Measurements from ENCODE around the gene RTCA. TPM values are rescaled to one million over a fixed set of nuclear protein-coding genes. Genes with fewer than 3 reads are reported as not detected.
"Not testable (repeated sequence)": the region's sequence is repeated elsewhere in the genome, so short reads cannot be mapped to it uniquely, and the experiment has no call there.

RTCA gene
- total RNA-seq, 1 donor from 2014 or later, result 40.7 TPM

DNA sequence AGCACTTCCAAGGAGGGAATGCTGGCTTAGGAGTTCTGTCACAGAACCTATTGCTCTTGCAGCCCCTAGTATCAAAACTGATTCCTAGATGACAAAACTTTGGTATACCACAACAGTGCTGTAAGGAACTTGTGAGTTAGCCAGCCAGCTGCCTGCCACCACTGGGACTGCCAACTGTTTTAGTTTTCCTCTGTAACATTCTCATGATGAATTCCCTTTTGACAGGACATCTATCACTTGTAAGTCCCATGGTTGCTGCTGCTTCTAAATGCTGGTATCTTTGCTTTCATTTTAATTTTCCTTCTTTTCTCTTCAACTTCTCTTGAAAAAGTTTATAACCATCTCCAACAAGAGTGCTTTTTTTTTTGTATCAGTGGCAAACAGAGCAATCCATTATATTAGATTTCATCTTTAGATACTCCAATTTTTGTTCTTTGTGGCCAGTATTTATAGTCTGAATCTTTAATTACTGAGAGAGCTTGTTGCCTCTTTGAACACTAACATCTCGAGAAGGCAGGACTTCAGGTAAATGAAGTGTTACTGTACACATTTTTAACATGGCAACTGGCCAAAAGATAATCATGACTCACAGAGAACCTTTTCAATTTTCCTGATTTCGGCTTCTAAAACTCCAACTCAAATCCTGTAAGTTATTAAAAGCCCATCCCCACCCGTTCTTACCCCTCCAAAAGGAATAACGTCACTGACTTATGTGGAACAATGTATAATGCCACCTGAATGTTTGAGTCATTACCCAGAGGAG, 36.2 kb upstream of the RTCA start:
- peaks cover 18% of the 10 kb centered on the region for H3K36me3 Mint-ChIP-seq (ENCODE audit: low read depth)
- H3K4me3 Mint-ChIP-seq (ENCODE audit: unreplicated experiment), result no peak overlapping the region
- TF ChIP-seq, protein P1, sequence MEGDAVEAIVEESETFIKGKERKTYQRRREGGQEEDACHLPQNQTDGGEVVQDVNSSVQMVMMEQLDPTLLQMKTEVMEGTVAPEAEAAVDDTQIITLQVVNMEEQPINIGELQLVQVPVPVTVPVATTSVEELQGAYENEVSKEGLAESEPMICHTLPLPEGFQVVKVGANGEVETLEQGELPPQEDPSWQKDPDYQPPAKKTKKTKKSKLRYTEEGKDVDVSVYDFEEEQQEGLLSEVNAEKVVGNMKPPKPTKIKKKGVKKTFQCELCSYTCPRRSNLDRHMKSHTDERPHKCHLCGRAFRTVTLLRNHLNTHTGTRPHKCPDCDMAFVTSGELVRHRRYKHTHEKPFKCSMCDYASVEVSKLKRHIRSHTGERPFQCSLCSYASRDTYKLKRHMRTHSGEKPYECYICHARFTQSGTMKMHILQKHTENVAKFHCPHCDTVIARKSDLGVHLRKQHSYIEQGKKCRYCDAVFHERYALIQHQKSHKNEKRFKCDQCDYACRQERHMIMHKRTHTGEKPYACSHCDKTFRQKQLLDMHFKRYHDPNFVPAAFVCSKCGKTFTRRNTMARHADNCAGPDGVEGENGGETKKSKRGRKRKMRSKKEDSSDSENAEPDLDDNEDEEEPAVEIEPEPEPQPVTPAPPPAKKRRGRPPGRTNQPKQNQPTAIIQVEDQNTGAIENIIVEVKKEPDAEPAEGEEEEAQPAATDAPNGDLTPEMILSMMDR (IDR thresholded peaks at IDR 0.05), result no peak
- DNase-seq (ENCODE audit: low spot score), result no peak
- no peaks in the 10 kb centered on the region for H3K9me3 Mint-ChIP-seq (ENCODE audit: low read depth)
- H3K4me1 Mint-ChIP-seq (ENCODE audit: low read depth), result no peaks in the 10 kb centered on the region
- H3K27ac Mint-ChIP-seq (ENCODE audit: unreplicated experiment), result no peak overlapping the region
- H3K27me3 Mint-ChIP-seq (ENCODE audit: low read depth), result no peaks in the 10 kb centered on the region

DNA sequence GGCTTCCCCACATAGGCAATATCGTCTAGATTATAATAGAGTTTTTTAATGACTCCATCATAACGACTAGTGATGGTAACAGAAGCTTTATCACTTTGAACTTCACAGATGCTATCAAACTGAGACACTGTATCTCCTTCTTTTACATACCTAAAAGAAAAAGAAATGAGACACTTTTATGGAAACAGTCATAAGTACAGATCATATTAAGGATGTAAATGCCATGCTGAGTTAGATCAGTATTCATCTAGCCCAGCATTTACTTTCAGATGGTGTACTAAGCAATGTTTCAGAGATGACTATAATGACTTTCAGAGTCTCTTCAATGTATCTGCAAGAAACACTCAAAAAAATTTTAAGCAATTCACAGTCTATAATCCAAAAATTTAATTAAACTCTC, 35.3 kb upstream of the RTCA start:
- Mint-ChIP-seq H3K27me3 (ENCODE audit: low read depth) (no peaks in the 10 kb centered on the region), H3K36me3 (ENCODE audit: low read depth) (peaks cover 18% of the 10 kb centered on the region), H3K4me3 (ENCODE audit: unreplicated experiment) (no peak overlapping the region), H3K9me3 (ENCODE audit: low read depth) (no peaks in the 10 kb centered on the region), H3K27ac (ENCODE audit: unreplicated experiment) (no peak overlapping the region), H3K4me1 (ENCODE audit: low read depth) (no peaks in the 10 kb centered on the region)
- DNase-seq (ENCODE audit: low spot score), result no peak
- TF ChIP-seq, protein P1 (IDR thresholded peaks at IDR 0.05), result no peak

DNA sequence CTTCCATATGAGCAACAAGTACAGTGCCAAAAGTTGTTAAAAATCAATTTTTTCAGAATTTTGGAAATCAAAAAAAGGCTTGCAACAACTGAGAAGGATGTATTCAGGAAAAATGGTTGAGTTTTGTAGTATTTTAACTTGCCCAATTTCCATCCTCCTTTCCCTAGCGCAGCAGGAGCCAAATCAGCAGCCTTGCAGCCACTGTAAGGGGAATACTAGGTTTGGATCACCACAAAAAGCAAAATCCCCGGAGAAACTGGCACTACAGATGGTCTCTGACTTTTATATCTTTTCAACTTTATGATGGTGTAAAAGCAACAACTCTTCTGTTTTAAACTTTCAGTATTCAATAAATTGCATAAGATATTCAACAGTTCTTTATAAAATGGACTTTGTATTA, 34.3 kb upstream of the RTCA start:
- no peak for DNase-seq (ENCODE audit: low spot score)
- Mint-ChIP-seq H3K9me3 (ENCODE audit: low read depth) (no peaks in the 10 kb centered on the region), H3K27me3 (ENCODE audit: low read depth) (no peaks in the 10 kb centered on the region), H3K4me1 (ENCODE audit: low read depth) (no peaks in the 10 kb centered on the region), H3K4me3 (ENCODE audit: unreplicated experiment) (no peak overlapping the region), H3K36me3 (ENCODE audit: low read depth) (peaks cover 18% of the 10 kb centered on the region), H3K27ac (ENCODE audit: unreplicated experiment) (no peak overlapping the region)
- TF ChIP-seq, protein P1 (IDR thresholded peaks at IDR 0.05), result no peak

DNA sequence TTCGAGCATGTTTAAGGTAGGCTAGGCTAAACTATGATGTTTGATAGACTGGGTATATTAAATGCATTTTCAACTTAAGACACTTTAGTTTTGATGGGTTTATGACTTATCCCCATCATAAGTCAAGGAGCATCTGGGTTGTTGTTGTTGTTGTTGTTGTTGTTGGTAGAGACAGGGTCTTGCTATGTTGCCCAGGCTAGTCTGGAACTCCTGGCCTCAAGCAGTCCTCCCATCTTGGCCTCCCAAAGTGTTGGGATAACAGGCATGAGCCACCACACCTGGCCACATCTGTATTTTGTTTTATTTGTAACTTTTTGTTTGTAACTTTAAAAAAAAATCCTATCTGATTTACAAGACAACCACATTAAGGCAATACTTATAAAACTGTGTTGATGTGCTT, 33.9 kb upstream of the RTCA start:
- TF ChIP-seq, protein P1 (IDR thresholded peaks at IDR 0.05), result no peak
- no peaks in the 10 kb centered on the region for H3K4me1 Mint-ChIP-seq (ENCODE audit: low read depth)
- DNase-seq (ENCODE audit: low spot score), result no peak

DNA sequence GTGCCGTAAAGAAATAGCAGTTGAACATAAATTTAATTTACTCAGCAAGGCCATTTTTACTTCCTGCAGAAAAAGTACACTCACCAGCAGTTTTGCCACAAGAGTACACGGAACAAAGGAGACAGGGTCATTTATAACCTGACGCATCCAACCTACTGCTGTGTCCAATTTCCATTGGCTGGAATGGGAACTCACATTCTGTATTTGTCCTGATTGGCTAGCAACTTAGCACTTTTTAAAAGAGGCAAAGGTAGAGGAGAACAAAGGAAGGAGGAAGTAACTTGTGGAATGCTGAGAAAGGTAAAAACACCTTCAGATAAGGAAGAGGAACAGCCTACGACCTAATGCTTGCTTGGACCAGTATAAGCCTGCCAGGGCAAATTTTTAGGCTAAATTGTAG, 32.5 kb upstream of the RTCA start:
- H3K4me3 Mint-ChIP-seq (ENCODE audit: unreplicated experiment); H3K27me3 Mint-ChIP-seq (ENCODE audit: low read depth); DNase-seq (ENCODE audit: low spot score); H3K27ac Mint-ChIP-seq (ENCODE audit: unreplicated experiment); H3K4me1 Mint-ChIP-seq (ENCODE audit: low read depth); H3K9me3 Mint-ChIP-seq (ENCODE audit: low read depth): not testable (repeated sequence)
- H3K36me3 Mint-ChIP-seq (ENCODE audit: low read depth), result peaks cover 26% of the 10 kb centered on the region

More for the DNA sequence above, 33.9 kb upstream of the RTCA start:
- no peak overlapping the region for H3K4me3 Mint-ChIP-seq (ENCODE audit: unreplicated experiment)
- H3K27ac Mint-ChIP-seq (ENCODE audit: unreplicated experiment), result no peak overlapping the region
- H3K9me3 Mint-ChIP-seq (ENCODE audit: low read depth), result no peaks in the 10 kb centered on the region
- H3K27me3 Mint-ChIP-seq (ENCODE audit: low read depth), result no peaks in the 10 kb centered on the region
- H3K36me3 Mint-ChIP-seq (ENCODE audit: low read depth), result peaks cover 21% of the 10 kb centered on the region

DNA sequence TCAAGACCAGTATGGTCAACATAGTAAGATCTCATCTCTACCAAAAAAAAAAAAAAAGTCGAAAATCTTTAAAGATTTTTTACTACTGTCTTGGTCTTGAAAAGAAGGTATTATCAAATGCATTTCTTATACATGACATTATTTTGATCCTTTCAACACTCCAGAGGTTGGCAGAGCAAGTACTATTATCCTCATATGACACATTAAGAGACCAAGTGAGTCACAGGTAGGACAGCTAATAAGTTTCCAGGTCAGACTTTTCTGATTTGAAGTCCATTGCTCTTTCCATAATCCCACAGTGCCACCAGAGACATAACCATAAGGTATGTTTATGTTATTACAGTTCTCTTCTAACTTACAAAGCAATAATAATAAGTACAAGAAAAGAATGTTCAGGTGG, 31.6 kb upstream of the RTCA start:
- H3K4me3 Mint-ChIP-seq (ENCODE audit: unreplicated experiment), result no peak overlapping the region
- no peaks in the 10 kb centered on the region for H3K4me1 Mint-ChIP-seq (ENCODE audit: low read depth)
- H3K27ac Mint-ChIP-seq (ENCODE audit: unreplicated experiment), result no peak overlapping the region

More for the DNA sequence above, 31.6 kb upstream of the RTCA start:
- Mint-ChIP-seq H3K36me3 (ENCODE audit: low read depth) (peaks cover 30% of the 10 kb centered on the region), H3K27me3 (ENCODE audit: low read depth) (no peaks in the 10 kb centered on the region), H3K9me3 (ENCODE audit: low read depth) (no peaks in the 10 kb centered on the region)
- TF ChIP-seq, protein P1 (IDR thresholded peaks at IDR 0.05), result no peak
- DNase-seq (ENCODE audit: low spot score), result no peak
